ENCODE measurements around the gene ELAVL4. TPM values are rescaled to one million over a fixed set of nuclear protein-coding genes. Genes with fewer than 3 reads are reported as not detected.

Gene ELAVL4
- polyA plus RNA-seq, 3 donors = not detected

DNA sequence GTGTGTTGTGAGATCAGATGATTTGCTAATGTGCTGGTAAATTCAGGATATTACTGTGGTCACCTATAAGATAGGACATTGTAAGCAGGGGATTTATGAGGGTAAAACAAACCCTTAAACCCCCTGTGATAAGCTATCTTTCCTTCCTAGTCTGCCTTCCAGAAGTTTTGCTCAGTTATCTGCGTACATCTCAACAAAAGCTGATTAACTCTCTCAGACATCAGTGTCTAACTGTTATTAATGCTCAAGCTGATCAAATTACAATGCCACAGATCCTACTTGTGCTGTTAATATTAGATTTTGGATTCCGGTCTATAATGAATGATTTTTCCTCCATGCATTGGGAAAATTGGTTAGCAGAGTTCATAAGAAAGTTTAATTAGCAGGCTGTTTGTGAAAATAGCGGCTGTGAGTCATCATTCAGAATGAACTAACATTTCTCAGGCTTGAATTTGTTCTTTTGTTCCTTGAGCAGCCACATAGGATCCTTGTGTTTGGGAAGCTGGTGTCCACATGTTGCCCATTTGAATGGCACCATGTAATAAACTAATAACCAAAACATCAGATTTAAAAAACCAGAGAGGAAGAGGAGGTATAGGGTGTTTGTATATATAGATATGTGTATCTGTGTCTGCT is 48.7 kb downstream of the ELAVL4 start:
- Histone ChIP-seq H3K4me3 (replicated peaks in 1 of 3; ENCODE audit: low read depth in 2 of 3, low read length in 3 of 3) (no peak overlapping the region), H4K20me1 (ENCODE audit: insufficient read depth, low read length) (no peaks in the 10 kb centered on the region), H3K4me1 (ENCODE audit: control insufficient read depth in 1 of 2, insufficient read depth in 2 of 2, low read length in 2 of 2) (peaks cover 0 to 8% of the 10 kb centered on the region in 2 donors), H3K9me3 (replicated peaks in 1 of 2; ENCODE audit: control insufficient read depth in 1 of 2, insufficient read depth in 1 of 2, low read length in 2 of 2) (no peaks in the 10 kb centered on the region), H3K36me3 (replicated peaks in 1 of 2; ENCODE audit: control insufficient read depth in 1 of 2, insufficient read depth in 2 of 2, low read length in 2 of 2) (no peaks in the 10 kb centered on the region), H3K27me3 (ENCODE audit: control insufficient read depth in 2 of 2, insufficient read depth in 2 of 2, low read length in 2 of 2) (no peaks in the 10 kb centered on the region), H2AFZ (ENCODE audit: insufficient read depth, low read depth, low read length, poor library complexity, severe bottlenecking) (no peak overlapping the region), H3K4me2 (replicated peaks; ENCODE audit: extremely low read depth, low read length, poor library complexity, severe bottlenecking) (no peak overlapping the region), H3K9ac (ENCODE audit: insufficient read depth, low read length, poor library complexity, severe bottlenecking) (no peak overlapping the region), H3K79me2 (ENCODE audit: insufficient read depth, low read length) (no peaks in the 10 kb centered on the region), H3K27ac (ENCODE audit: low read depth in 1 of 2, low read length in 2 of 2) (no peak overlapping the region)
- Mint-ChIP-seq H3K9me3 (no peaks in the 10 kb centered on the region), H3K36me3 (no peaks in the 10 kb centered on the region), H3K27me3 (ENCODE audit: low read depth in 3 of 3) (peaks cover 0 to 3% (median 0%) of the 10 kb centered on the region in 3 donors), H3K27ac (no peak overlapping the region), H3K4me1 (peaks cover 9% of the 10 kb centered on the region), H3K4me3 (no peak overlapping the region)
- DNase-seq = no peak
- intact Hi-C loops (cut with micrococcal nuclease) = no loop called here
- TF ChIP-seq, protein P1, sequence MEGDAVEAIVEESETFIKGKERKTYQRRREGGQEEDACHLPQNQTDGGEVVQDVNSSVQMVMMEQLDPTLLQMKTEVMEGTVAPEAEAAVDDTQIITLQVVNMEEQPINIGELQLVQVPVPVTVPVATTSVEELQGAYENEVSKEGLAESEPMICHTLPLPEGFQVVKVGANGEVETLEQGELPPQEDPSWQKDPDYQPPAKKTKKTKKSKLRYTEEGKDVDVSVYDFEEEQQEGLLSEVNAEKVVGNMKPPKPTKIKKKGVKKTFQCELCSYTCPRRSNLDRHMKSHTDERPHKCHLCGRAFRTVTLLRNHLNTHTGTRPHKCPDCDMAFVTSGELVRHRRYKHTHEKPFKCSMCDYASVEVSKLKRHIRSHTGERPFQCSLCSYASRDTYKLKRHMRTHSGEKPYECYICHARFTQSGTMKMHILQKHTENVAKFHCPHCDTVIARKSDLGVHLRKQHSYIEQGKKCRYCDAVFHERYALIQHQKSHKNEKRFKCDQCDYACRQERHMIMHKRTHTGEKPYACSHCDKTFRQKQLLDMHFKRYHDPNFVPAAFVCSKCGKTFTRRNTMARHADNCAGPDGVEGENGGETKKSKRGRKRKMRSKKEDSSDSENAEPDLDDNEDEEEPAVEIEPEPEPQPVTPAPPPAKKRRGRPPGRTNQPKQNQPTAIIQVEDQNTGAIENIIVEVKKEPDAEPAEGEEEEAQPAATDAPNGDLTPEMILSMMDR (IDR thresholded peaks at IDR 0.05) = no peak
- 100% methylated on average over 1 of the region's 3 CpGs for WGBS (ENCODE audit: insufficient coverage)

- Histone ChIP-seq H3K4me2 (replicated peaks; ENCODE audit: extremely low read depth, low read length, poor library complexity, severe bottlenecking) (no peak overlapping the region), H3K79me2 (ENCODE audit: insufficient read depth, low read length) (no peaks in the 10 kb centered on the region), H3K4me3 (replicated peaks in 1 of 3; ENCODE audit: low read depth in 2 of 3, low read length in 3 of 3) (no peak overlapping the region), H2AFZ (ENCODE audit: insufficient read depth, low read depth, low read length, poor library complexity, severe bottlenecking) (no peak overlapping the region), H3K27me3 (ENCODE audit: control insufficient read depth in 2 of 2, insufficient read depth in 2 of 2, low read length in 2 of 2) (no peaks in the 10 kb centered on the region), H3K4me1 (ENCODE audit: control insufficient read depth in 1 of 2, insufficient read depth in 2 of 2, low read length in 2 of 2) (peaks cover 0 to 8% of the 10 kb centered on the region in 2 donors), H3K9me3 (replicated peaks in 1 of 2; ENCODE audit: control insufficient read depth in 1 of 2, insufficient read depth in 1 of 2, low read length in 2 of 2) (no peaks in the 10 kb centered on the region), H3K36me3 (replicated peaks in 1 of 2; ENCODE audit: control insufficient read depth in 1 of 2, insufficient read depth in 2 of 2, low read length in 2 of 2) (no peaks in the 10 kb centered on the region), H4K20me1 (ENCODE audit: insufficient read depth, low read length) (no peaks in the 10 kb centered on the region), H3K27ac (ENCODE audit: low read depth in 1 of 2, low read length in 2 of 2) (no peak overlapping the region), H3K9ac (ENCODE audit: insufficient read depth, low read length, poor library complexity, severe bottlenecking) (no peak overlapping the region)
- WGBS (ENCODE audit: insufficient coverage) = 100% methylated on average over 1 of the region's 1 CpG
- peaks cover 9% of the 10 kb centered on the region for H3K4me1 Mint-ChIP-seq
- no peak overlapping the region for H3K4me3 Mint-ChIP-seq
- no peaks in the 10 kb centered on the region for H3K36me3 Mint-ChIP-seq
- DNase-seq = no peak
- H3K27me3 Mint-ChIP-seq (ENCODE audit: low read depth in 3 of 3) = peaks cover 0 to 3% (median 0%) of the 10 kb centered on the region in 3 donors
- intact Hi-C loops (cut with micrococcal nuclease) = no loop called here
- no peaks in the 10 kb centered on the region for H3K9me3 Mint-ChIP-seq
- TF ChIP-seq, protein P1 (IDR thresholded peaks at IDR 0.05) = no peak
- H3K27ac Mint-ChIP-seq = no peak overlapping the region
These were observed 49.7 kb downstream of the ELAVL4 start for GRCh38 chr1:50158421-50158820.

Data from CD14-positive monocyte (primary cell).